Colon (tissue), 2 donors: Measurements from ENCODE around the gene ZNF546.

Experiments used
- FAIRE-seq: peaks from 2 replicates; lab custom pipeline; 2012; peaks lifted over from hg19 to GRCh38; lab: Jason Lieb, UNC
- donor health status: control.
- donor health status: control.

Gene ZNF546

DNA sequence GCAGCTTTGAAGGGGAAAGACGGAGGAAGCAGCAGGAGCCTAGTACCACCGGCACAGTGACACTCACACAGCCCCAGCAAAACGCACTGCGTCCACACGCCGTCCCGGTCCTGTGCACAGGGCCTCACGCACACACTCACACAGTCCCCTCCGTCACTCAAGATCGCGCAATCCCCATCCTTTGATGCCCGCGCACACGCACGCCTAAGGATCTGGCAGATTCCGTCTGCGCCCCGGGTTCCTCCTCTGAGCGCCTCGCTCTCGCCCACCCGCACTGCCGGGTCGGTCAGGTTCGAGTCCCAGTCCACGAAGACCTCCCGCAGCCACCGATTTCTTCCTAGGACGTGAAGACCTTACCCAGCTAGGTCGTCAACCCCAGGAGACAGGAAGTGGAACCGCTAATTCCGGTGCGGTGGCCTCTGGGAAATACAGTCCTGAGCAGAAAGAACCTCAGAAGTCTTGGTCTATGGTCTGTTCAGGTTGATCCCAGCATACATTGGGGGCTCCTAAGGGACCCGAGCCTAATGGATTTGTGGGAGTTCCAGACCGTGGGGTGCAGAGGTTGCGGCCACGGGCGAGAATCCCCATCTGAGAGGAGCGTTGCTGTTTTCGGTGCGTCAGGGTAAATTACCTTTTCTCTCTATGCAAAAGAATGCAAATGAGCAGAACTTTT, 59.1 kb downstream of the ZNF546 start, which contains the start of gene ZNF780B:
TSS of gene ZNF780B (minus strand) at position 400 of the 673 bp plus-strand sequence. CDS start 5,899 bp downstream, outside the sequence.
- FAIRE-seq: no peak

DNA sequence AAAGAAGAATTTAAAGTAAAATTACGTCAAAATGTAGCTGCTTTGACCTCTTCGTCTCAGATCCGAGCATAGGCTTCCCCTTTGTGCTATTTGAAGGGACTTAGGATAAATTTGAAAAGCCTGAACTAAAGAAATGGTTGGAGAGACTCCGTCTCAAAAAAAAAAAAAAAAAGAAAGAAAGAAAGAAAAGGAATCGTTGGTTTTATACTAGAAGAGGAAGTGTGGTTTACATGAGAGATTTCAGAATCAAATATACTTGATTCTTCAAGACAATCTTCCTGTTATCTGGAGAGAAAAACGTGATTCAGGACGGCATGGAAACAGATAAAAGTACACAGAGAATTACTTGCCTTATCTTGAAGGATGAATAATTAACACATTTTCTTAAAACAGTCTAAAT, 59.6 kb downstream of the ZNF546 start:
- no peak for FAIRE-seq

DNA sequence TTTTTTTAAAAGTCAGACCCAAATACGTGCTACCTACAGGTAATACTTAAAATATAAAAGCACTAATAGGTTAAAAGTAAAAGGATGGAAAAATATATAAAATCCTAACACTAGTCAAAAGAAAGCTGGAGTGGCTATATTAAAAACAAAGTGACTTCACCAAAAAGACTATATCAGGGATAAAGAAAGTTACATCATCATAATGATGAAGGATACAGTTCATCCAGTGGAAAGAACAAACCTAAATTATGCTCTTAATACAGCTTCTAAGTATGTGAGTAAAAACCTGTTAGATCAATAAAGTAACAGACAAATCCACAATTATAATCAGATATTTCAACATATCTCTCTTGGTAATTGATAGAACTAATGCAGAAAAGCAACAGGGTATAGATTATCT, 60.3 kb downstream of the ZNF546 start:
- no peak for FAIRE-seq

DNA sequence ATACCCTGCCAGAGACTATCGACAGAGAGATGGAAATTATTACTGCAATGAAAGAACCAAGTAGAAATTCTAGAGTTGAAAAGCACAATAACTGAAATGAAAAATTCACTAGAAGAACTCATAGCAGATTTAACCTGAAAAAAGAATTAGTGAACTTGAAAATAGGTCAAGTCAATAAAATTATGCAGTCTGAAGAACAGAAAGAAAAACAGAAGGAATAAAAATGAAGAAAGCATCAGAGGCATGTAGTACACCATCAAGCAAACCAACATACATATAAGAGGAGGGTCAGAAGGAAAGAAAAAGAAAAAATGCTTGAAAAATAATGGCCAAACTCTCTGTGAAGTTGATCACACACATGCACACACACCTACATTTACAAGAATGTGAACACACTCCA, 62.8 kb downstream of the ZNF546 start:
- no peak for FAIRE-seq

DNA sequence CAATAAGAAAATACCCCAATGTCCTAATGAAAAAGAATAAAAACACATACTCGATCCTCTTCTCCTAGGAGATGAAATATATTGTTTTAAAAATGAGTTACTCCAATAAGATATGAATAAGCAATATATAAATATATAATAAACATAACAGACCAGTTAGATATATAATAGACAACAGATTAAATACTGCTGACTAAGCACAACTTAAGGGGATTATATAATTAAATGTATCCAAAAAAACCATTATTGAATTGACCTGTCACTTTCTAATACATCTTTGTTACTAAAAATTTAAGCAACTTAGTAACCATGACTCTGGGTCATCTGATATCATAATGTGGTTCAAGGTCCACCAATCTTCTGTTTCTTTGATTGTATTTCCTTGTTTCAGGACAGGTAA, 73.2 kb downstream of the ZNF546 start:
- FAIRE-seq: no peak
